Measurements from ENCODE around the gene FMO1. TPM values are rescaled to one million over a fixed set of nuclear protein-coding genes. Genes with fewer than 3 reads are reported as not detected.

FMO1 gene
- total RNA-seq, 1 experiment from 2014 or later = not detected

- no peak overlapping the region for H2AFZ ChIP-seq
- no peaks in the 10 kb centered on the region for H3K79me2 ChIP-seq (ENCODE audit: low read depth)
- H4K20me1 ChIP-seq (ENCODE audit: insufficient read depth) = no peaks in the 10 kb centered on the region
- no peaks in the 10 kb centered on the region for H3K4me1 ChIP-seq (replicated peaks; ENCODE audit: insufficient read depth)
- no peaks in the 10 kb centered on the region for H3F3A ChIP-seq (ENCODE audit: insufficient read depth, low read depth)
- ChIA-PET CTCF (no interaction called here), POLR2A (ENCODE audit: unreplicated experiment) (no interaction called here)
- no peak for TF ChIP-seq EZH2 (IDR thresholded peaks at IDR 0.05; ENCODE audit: low read depth)
- TF ChIP-seq, protein P1, sequence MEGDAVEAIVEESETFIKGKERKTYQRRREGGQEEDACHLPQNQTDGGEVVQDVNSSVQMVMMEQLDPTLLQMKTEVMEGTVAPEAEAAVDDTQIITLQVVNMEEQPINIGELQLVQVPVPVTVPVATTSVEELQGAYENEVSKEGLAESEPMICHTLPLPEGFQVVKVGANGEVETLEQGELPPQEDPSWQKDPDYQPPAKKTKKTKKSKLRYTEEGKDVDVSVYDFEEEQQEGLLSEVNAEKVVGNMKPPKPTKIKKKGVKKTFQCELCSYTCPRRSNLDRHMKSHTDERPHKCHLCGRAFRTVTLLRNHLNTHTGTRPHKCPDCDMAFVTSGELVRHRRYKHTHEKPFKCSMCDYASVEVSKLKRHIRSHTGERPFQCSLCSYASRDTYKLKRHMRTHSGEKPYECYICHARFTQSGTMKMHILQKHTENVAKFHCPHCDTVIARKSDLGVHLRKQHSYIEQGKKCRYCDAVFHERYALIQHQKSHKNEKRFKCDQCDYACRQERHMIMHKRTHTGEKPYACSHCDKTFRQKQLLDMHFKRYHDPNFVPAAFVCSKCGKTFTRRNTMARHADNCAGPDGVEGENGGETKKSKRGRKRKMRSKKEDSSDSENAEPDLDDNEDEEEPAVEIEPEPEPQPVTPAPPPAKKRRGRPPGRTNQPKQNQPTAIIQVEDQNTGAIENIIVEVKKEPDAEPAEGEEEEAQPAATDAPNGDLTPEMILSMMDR (conservative IDR thresholded peaks at IDR 0.05) = no peak
- no peaks in the 10 kb centered on the region for H3K36me3 ChIP-seq (ENCODE audit: low read depth)
- peaks cover 6% of the 10 kb centered on the region; the same call in 1 of the 2 replicates for H3K27me3 ChIP-seq (ENCODE audit: insufficient read depth, low read depth)
- H3K27ac ChIP-seq = no peak overlapping the region
- H3K4me3 ChIP-seq = no peak overlapping the region
- H3K9me3 ChIP-seq (ENCODE audit: insufficient read depth, low read depth) = no peaks in the 10 kb centered on the region
- no TSS peak for BruUV-seq (replicated peaks)
- no peak for DNase-seq
- no peak overlapping the region for H3K4me2 ChIP-seq
- H3K9me2 ChIP-seq (ENCODE audit: insufficient read depth) = no peaks in the 10 kb centered on the region
- intact Hi-C loops (cut with micrococcal nuclease; ENCODE audit: unreplicated experiment) = no loop called here
These were observed 35.5 kb upstream of the FMO1 start for GRCh38 chr1:171212607-171213351.

- H3K79me2 ChIP-seq (ENCODE audit: low read depth) = no peaks in the 10 kb centered on the region
- no peaks in the 10 kb centered on the region for H3K9me3 ChIP-seq (ENCODE audit: insufficient read depth, low read depth)
- 0 out of 2 replicates have a peak, but pooled peaks cover under 1% of the 10 kb centered on the region for H3K27me3 ChIP-seq (ENCODE audit: insufficient read depth, low read depth)
- H3K9me2 ChIP-seq (ENCODE audit: insufficient read depth) = no peaks in the 10 kb centered on the region
- H2AFZ ChIP-seq = no peak overlapping the region
- H3K27ac ChIP-seq = no peak overlapping the region
- no peaks in the 10 kb centered on the region for H4K20me1 ChIP-seq (ENCODE audit: insufficient read depth)
- no peak for DNase-seq
- intact Hi-C loops (cut with micrococcal nuclease; ENCODE audit: unreplicated experiment) = no loop called here
- ChIA-PET CTCF (no interaction called here), POLR2A (ENCODE audit: unreplicated experiment) (no interaction called here)
- H3F3A ChIP-seq (ENCODE audit: insufficient read depth, low read depth) = no peaks in the 10 kb centered on the region
- H3K4me1 ChIP-seq (replicated peaks; ENCODE audit: insufficient read depth) = no peaks in the 10 kb centered on the region
- no TSS peak for BruUV-seq (replicated peaks)
- no peaks in the 10 kb centered on the region for H3K36me3 ChIP-seq (ENCODE audit: low read depth)
- TF ChIP-seq, protein P1 (conservative IDR thresholded peaks at IDR 0.05) = no peak
- no peak for TF ChIP-seq EZH2 (IDR thresholded peaks at IDR 0.05; ENCODE audit: low read depth)
- H3K4me3 ChIP-seq = no peak overlapping the region
- no peak overlapping the region for H3K4me2 ChIP-seq
These were observed 34.5 kb upstream of the FMO1 start for GRCh38 chr1:171213559-171214454.

GRCh38 chr1:171217658-171218443 lies 30.4 kb upstream of the FMO1 start:
- Histone ChIP-seq H3K9me3 (ENCODE audit: insufficient read depth, low read depth) (no peaks in the 10 kb centered on the region), H3K9me2 (ENCODE audit: insufficient read depth) (no peaks in the 10 kb centered on the region), H4K20me1 (ENCODE audit: insufficient read depth) (no peaks in the 10 kb centered on the region), H3K4me2 (no peak overlapping the region), H3K79me2 (ENCODE audit: low read depth) (no peaks in the 10 kb centered on the region), H3F3A (ENCODE audit: insufficient read depth, low read depth) (no peaks in the 10 kb centered on the region), H3K36me3 (ENCODE audit: low read depth) (no peaks in the 10 kb centered on the region), H3K4me3 (no peak overlapping the region), H3K4me1 (replicated peaks; ENCODE audit: insufficient read depth) (no peaks in the 10 kb centered on the region), H3K27me3 (ENCODE audit: insufficient read depth, low read depth) (no peaks in the 10 kb centered on the region), H2AFZ (no peak overlapping the region), H3K27ac (no peak overlapping the region)
- no peak for DNase-seq
- POLR2A ChIA-PET (ENCODE audit: unreplicated experiment) = no interaction called here
- intact Hi-C loops (cut with micrococcal nuclease; ENCODE audit: unreplicated experiment) = no loop called here
- CTCF ChIA-PET = interaction anchor here (0.6 kb wide), 1 partner anchor 14 kb away, joined by 3 read pairs; no protein-coding TSS in a partner anchor
- no peak for TF ChIP-seq EZH2 (IDR thresholded peaks at IDR 0.05; ENCODE audit: low read depth)
- TF ChIP-seq, protein P1 (conservative IDR thresholded peaks at IDR 0.05) = no peak
- no TSS peak for BruUV-seq (replicated peaks)
